Breast epithelium (tissue), 4 donors: ENCODE measurements around the gene TMEM240. TPM values are rescaled to one million over a fixed set of nuclear protein-coding genes. Genes with fewer than 3 reads are reported as not detected.
A peak's percentile ranks its signal among the peaks of the same experiment; 100 is the strongest.

ENCODE experiments used
- DNase-seq, 2 donors: peaks; one replicate each; pipeline ENCODE4 v3.0.0-alpha.2; 2019; ENCODE audit warnings: low spot score in 2 of 2
- H3K27ac ChIP-seq, 2 donors: fragments of 200-600 bp; sonication (generic) in 1 of 2; one replicate each; pipeline ENCODE4 v1.5.1; 2016 to 2019; ENCODE audit warnings: mild to moderate bottlenecking in 1 of 2
- H3K27me3 ChIP-seq, 2 donors: fragments of 200-600 bp; sonication (generic) in 1 of 2; one replicate each; pipeline versions ENCODE4 v1.5.1 to v1.6.0; 2017 to 2019; ENCODE audit warnings: control low read depth in 1 of 2, mild to moderate bottlenecking in 1 of 2
- H3K36me3 ChIP-seq: fragments of 200-600 bp; one replicate; pipeline ENCODE4 v1.5.1; 2019
- H3K4me1 ChIP-seq, 2 donors: fragments of 200-600 bp; sonication (generic); one replicate each; pipeline ENCODE4 v1.5.1; 2016 to 2019; ENCODE audit warnings: control low read depth in 1 of 2
- H3K4me3 ChIP-seq, 3 donors: fragments of 200-600 bp; sonication (generic); 1 replicate in 2 of 3; 2 replicates in 1 of 3; pipeline ENCODE4 v1.5.1; 2016 to 2019; ENCODE audit warnings: mild to moderate bottlenecking in 3 of 3, moderate library complexity in 2 of 3
- H3K9me3 ChIP-seq, 2 donors: fragments of 200-600 bp; sonication (generic) in 1 of 2; one replicate each; pipeline ENCODE4 v1.5.1; 2016 to 2019; ENCODE audit warnings: control low read depth in 1 of 2
- CTCF ChIP-seq, 3 donors: fragments of 450-650 bp; IDR thresholded peaks; one replicate each; pipeline ENCODE4 v1.5.1; 2016 to 2017; ENCODE audit warnings: antibody characterized with exemption in 3 of 3, mild to moderate bottlenecking in 3 of 3, moderate library complexity in 3 of 3
- POLR2A ChIP-seq: fragments of 450-650 bp; IDR thresholded peaks from one replicate; pipeline ENCODE4 v1.6.1; 2016; ENCODE audit warnings: antibody characterized with exemption, mild to moderate bottlenecking, moderate library complexity
- POLR2AphosphoS5 ChIP-seq, 3 donors: sonication (generic); formaldehyde crosslinking; IDR thresholded peaks; one replicate each; pipeline ENCODE4 v1.6.1; 2017; ENCODE audit warnings: antibody characterized with exemption in 3 of 3
- intact Hi-C: fragments of 100-400 bp; cut with DNase I; formaldehyde crosslinking; loops from one replicate; pipeline ENCODE4 v1.15.1; 2023; ENCODE audit warnings: low total_unique reads
- total RNA-seq, 3 donors: library from RNA; depleted of rRNA; stranded (reverse); fragments of >200 nt; gene quantifications; one replicate each; pipeline ENCODE4 v1.1.0, GENCODE V29; 2016

TMEM240 gene
- total RNA-seq, 3 donors from 2014 or later: 3.5 to 8.8 (median 3.8) TPM

- H3K9me3 ChIP-seq: no peaks in the 10 kb centered on the region
- H3K27me3 ChIP-seq: no peaks in the 10 kb centered on the region
- no peak for DNase-seq
- intact Hi-C loops: no loop called here
- no peaks in the 10 kb centered on the region for H3K4me1 ChIP-seq
- TF ChIP-seq POLR2AphosphoS5 (IDR thresholded peaks at IDR 0.05): no peak
- TF ChIP-seq POLR2A: no peak
- no peak for TF ChIP-seq CTCF (IDR thresholded peaks at IDR 0.05)
- H3K36me3 ChIP-seq: no peaks in the 10 kb centered on the region
- no peak overlapping the region for H3K4me3 ChIP-seq
- H3K27ac ChIP-seq: peak overlapping the region in 1 of 2 donors; percentile 71
Observed at GRCh38 chr1:1551524-1552262, 11.3 kb upstream of the TMEM240 start.

- Histone ChIP-seq H3K27me3 (no peaks in the 10 kb centered on the region), H3K4me1 (no peaks in the 10 kb centered on the region), H3K9me3 (no peaks in the 10 kb centered on the region), H3K36me3 (no peaks in the 10 kb centered on the region), H3K27ac (peak overlapping the region in 1 of 2 donors; percentile 74), H3K4me3 (peak overlapping the region in 1 of 3 donors; percentile 30)
- no peak for TF ChIP-seq POLR2AphosphoS5 (IDR thresholded peaks at IDR 0.05)
- no peak for TF ChIP-seq POLR2A
- TF ChIP-seq CTCF (IDR thresholded peaks at IDR 0.05): peak in 1 of 3 donors; percentile 11
- no peak for DNase-seq
- intact Hi-C loops: no loop called here
Observed at GRCh38 chr1:1550591-1551432, 10.4 kb upstream of the TMEM240 start.

- peak overlapping the region in 1 of 3 donors; percentile 30 for H3K4me3 ChIP-seq
- H3K9me3 ChIP-seq: no peaks in the 10 kb centered on the region
- peak overlapping the region in 1 of 2 donors; percentile 74 for H3K27ac ChIP-seq
- TF ChIP-seq CTCF (IDR thresholded peaks at IDR 0.05): no peak
- no peak for TF ChIP-seq POLR2A
- TF ChIP-seq POLR2AphosphoS5 (IDR thresholded peaks at IDR 0.05): no peak
- H3K27me3 ChIP-seq: no peaks in the 10 kb centered on the region
- no peak for DNase-seq
- no peaks in the 10 kb centered on the region for H3K36me3 ChIP-seq
- no peaks in the 10 kb centered on the region for H3K4me1 ChIP-seq
- intact Hi-C loops: no loop called here
Observed at GRCh38 chr1:1550087-1550486, 9.7 kb upstream of the TMEM240 start.

- H3K4me1 ChIP-seq: no peaks in the 10 kb centered on the region
- no peak for DNase-seq
- H3K27me3 ChIP-seq: no peaks in the 10 kb centered on the region
- H3K9me3 ChIP-seq: no peaks in the 10 kb centered on the region
- no peak for TF ChIP-seq POLR2AphosphoS5 (IDR thresholded peaks at IDR 0.05)
- TF ChIP-seq POLR2A: no peak
- no peak for TF ChIP-seq CTCF (IDR thresholded peaks at IDR 0.05)
- H3K4me3 ChIP-seq: no peak overlapping the region
- intact Hi-C loops: no loop called here
- H3K36me3 ChIP-seq: no peaks in the 10 kb centered on the region
- H3K27ac ChIP-seq: no peak overlapping the region
Observed at GRCh38 chr1:1548591-1548990, 8.2 kb upstream of the TMEM240 start.

- Histone ChIP-seq H3K27ac (no peak overlapping the region), H3K27me3 (no peaks in the 10 kb centered on the region), H3K9me3 (no peaks in the 10 kb centered on the region), H3K36me3 (no peaks in the 10 kb centered on the region), H3K4me1 (no peaks in the 10 kb centered on the region), H3K4me3 (no peak overlapping the region)
- intact Hi-C loops: no loop called here
- DNase-seq: no peak
- TF ChIP-seq CTCF (IDR thresholded peaks at IDR 0.05): no peak
- TF ChIP-seq POLR2AphosphoS5 (IDR thresholded peaks at IDR 0.05): no peak
- TF ChIP-seq POLR2A: no peak
Observed at GRCh38 chr1:1547476-1547875, 7.1 kb upstream of the TMEM240 start.
